Measurements from ENCODE around the gene C2CD2. TPM values are rescaled to one million over a fixed set of nuclear protein-coding genes. Genes with fewer than 3 reads are reported as not detected.

The C2CD2 gene
- total RNA-seq, 1 experiment from 2014 or later = 12.6 TPM

- CTCF ChIA-PET = no interaction called here
- Histone ChIP-seq H3K4me1 (no peaks in the 10 kb centered on the region), H3K36me3 (ENCODE audit: control insufficient read depth, insufficient read depth, low read length) (0 out of 2 replicates have a peak, but pooled peaks cover 1% of the 10 kb centered on the region), H3K9me3 (no peaks in the 10 kb centered on the region), H3K4me3 (ENCODE audit: low read depth, low read length) (no peak overlapping the region), H3K27me3 (replicated peaks; ENCODE audit: control insufficient read depth, insufficient read depth, low read length) (no peaks in the 10 kb centered on the region)
- intact Hi-C loops (cut with micrococcal nuclease; ENCODE audit: unreplicated experiment) = no loop called here
- H3K36me3 Mint-ChIP-seq (ENCODE audit: insufficient read depth, unreplicated experiment) = peaks cover 7% of the 10 kb centered on the region
- DNase-seq = no peak
- H3K27ac Mint-ChIP-seq (ENCODE audit: unreplicated experiment) = no peak overlapping the region
- no peaks in the 10 kb centered on the region for H3K27me3 Mint-ChIP-seq (ENCODE audit: insufficient read depth, unreplicated experiment)
- TF ChIP-seq CTCF (IDR thresholded peaks at IDR 0.05; ENCODE audit: insufficient read depth in 1 of 2, low read depth in 1 of 2, low read length in 1 of 2, severe bottlenecking in 1 of 2, unreplicated experiment in 1 of 2) = no peak
- POLR2A ChIA-PET = no interaction called here
- H3K9me3 Mint-ChIP-seq (ENCODE audit: unreplicated experiment) = no peaks in the 10 kb centered on the region
- peaks cover 7% of the 10 kb centered on the region for H3K4me1 Mint-ChIP-seq (ENCODE audit: low read depth, unreplicated experiment)
- no peak overlapping the region for H3K4me3 Mint-ChIP-seq (ENCODE audit: unreplicated experiment)
- BruUV-seq (replicated peaks) = no TSS peak
Observed at GRCh38 chr21:41901099-41901498, 52.7 kb downstream of the C2CD2 start.

- no peak for DNase-seq
- H3K4me1 Mint-ChIP-seq (ENCODE audit: low read depth, unreplicated experiment) = peaks cover 7% of the 10 kb centered on the region
- peaks cover 2% of the 10 kb centered on the region for H3K4me1 ChIP-seq
- no peaks in the 10 kb centered on the region for H3K27me3 ChIP-seq (replicated peaks; ENCODE audit: control insufficient read depth, insufficient read depth, low read length)
- H3K9me3 ChIP-seq = no peaks in the 10 kb centered on the region
- ChIA-PET CTCF (no interaction called here), POLR2A (no interaction called here)
- no peaks in the 10 kb centered on the region for H3K27me3 Mint-ChIP-seq (ENCODE audit: insufficient read depth, unreplicated experiment)
- no TSS peak for BruUV-seq (replicated peaks)
- TF ChIP-seq CTCF (IDR thresholded peaks at IDR 0.05; ENCODE audit: insufficient read depth in 1 of 2, low read depth in 1 of 2, low read length in 1 of 2, severe bottlenecking in 1 of 2, unreplicated experiment in 1 of 2) = no peak
- H3K36me3 ChIP-seq (ENCODE audit: control insufficient read depth, insufficient read depth, low read length) = 0 out of 2 replicates have a peak, but pooled peaks cover 1% of the 10 kb centered on the region
- no peak overlapping the region for H3K4me3 Mint-ChIP-seq (ENCODE audit: unreplicated experiment)
- H3K27ac Mint-ChIP-seq (ENCODE audit: unreplicated experiment) = no peak overlapping the region
- H3K4me3 ChIP-seq (ENCODE audit: low read depth, low read length) = no peak overlapping the region
- no peaks in the 10 kb centered on the region for H3K9me3 Mint-ChIP-seq (ENCODE audit: unreplicated experiment)
- intact Hi-C loops (cut with micrococcal nuclease; ENCODE audit: unreplicated experiment) = no loop called here
- H3K36me3 Mint-ChIP-seq (ENCODE audit: insufficient read depth, unreplicated experiment) = peaks cover 3% of the 10 kb centered on the region
Observed at GRCh38 chr21:41900401-41900800, 53.4 kb downstream of the C2CD2 start.

GRCh38 chr21:41899426-41900202, 54.2 kb downstream of the C2CD2 start:
- Mint-ChIP-seq H3K36me3 (ENCODE audit: insufficient read depth, unreplicated experiment) (peaks cover 4% of the 10 kb centered on the region), H3K27ac (ENCODE audit: unreplicated experiment) (no peak overlapping the region), H3K4me1 (ENCODE audit: low read depth, unreplicated experiment) (peaks cover 15% of the 10 kb centered on the region), H3K4me3 (ENCODE audit: unreplicated experiment) (no peak overlapping the region), H3K9me3 (ENCODE audit: unreplicated experiment) (no peaks in the 10 kb centered on the region), H3K27me3 (ENCODE audit: insufficient read depth, unreplicated experiment) (no peaks in the 10 kb centered on the region)
- Histone ChIP-seq H3K9me3 (no peaks in the 10 kb centered on the region), H3K36me3 (ENCODE audit: control insufficient read depth, insufficient read depth, low read length) (0 out of 2 replicates have a peak, but pooled peaks cover 1% of the 10 kb centered on the region), H3K4me3 (ENCODE audit: low read depth, low read length) (no peak overlapping the region), H3K4me1 (peaks cover 10% of the 10 kb centered on the region), H3K27me3 (replicated peaks; ENCODE audit: control insufficient read depth, insufficient read depth, low read length) (no peaks in the 10 kb centered on the region)
- CTCF ChIA-PET = no interaction called here
- POLR2A ChIA-PET = no interaction called here
- intact Hi-C loops (cut with micrococcal nuclease; ENCODE audit: unreplicated experiment) = no loop called here
- BruUV-seq (replicated peaks) = no TSS peak
- no peak for TF ChIP-seq CTCF (IDR thresholded peaks at IDR 0.05; ENCODE audit: insufficient read depth in 1 of 2, low read depth in 1 of 2, low read length in 1 of 2, severe bottlenecking in 1 of 2, unreplicated experiment in 1 of 2)
- DNase-seq = no peak

Data from Caco-2 (cell line).